CD4-positive, CD25-positive, alpha-beta regulatory T cell (primary cell): ENCODE data around the gene UNC80. TPM values are rescaled to one million over a fixed set of nuclear protein-coding genes. Genes with fewer than 3 reads are reported as not detected.

Source experiments
- ATAC-seq, 2 donors: fragments of 150-1000 bp; cut with Tn5 transposase; one replicate each; pipeline ENCODE4 v1.10.0; 2021; ENCODE audit warnings: low read depth in 2 of 2, moderate number of reproducible peaks in 2 of 2, moderate library complexity in 1 of 2
- DNase-seq, 3 donors: peaks; one replicate each; pipeline versions ENCODE4 v3.0.0 to v3.0.0-alpha.2; 2012 to 2022; ENCODE audit warnings: mixed read lengths in 1 of 3
- H3K27ac ChIP-seq: one replicate; pipeline ENCODE4 v1.7.0; 2013; ENCODE audit warnings: mild to moderate bottlenecking, low read length; ENCODE audit not compliant: insufficient read depth, poor library complexity, severe bottlenecking
- H3K27me3 ChIP-seq: one replicate; pipeline ENCODE4 v1.7.0; 2013; ENCODE audit warnings: low read length; ENCODE audit not compliant: control insufficient read depth, insufficient read depth
- H3K36me3 ChIP-seq: one replicate; pipeline ENCODE4 v1.7.0; 2013; ENCODE audit warnings: mild to moderate bottlenecking, low read length, moderate library complexity; ENCODE audit not compliant: control insufficient read depth, insufficient read depth
- H3K4me1 ChIP-seq: 2 replicates; pipeline ENCODE4 v1.7.0; 2013; ENCODE audit warnings: mild to moderate bottlenecking, low read length; ENCODE audit not compliant: insufficient read depth, control insufficient read depth, poor library complexity, severe bottlenecking
- H3K4me3 ChIP-seq: one replicate; pipeline ENCODE4 v1.7.0; 2013; ENCODE audit warnings: low read depth, mild to moderate bottlenecking, low read length, moderate library complexity
- H3K9me3 ChIP-seq, 2 experiments: 1 replicate in 1 of 2; 2 replicates in 1 of 2; pipeline ENCODE4 v1.7.0; 2013; ENCODE audit warnings: low read length in 2 of 2, mild to moderate bottlenecking in 1 of 2, moderate library complexity in 1 of 2; ENCODE audit not compliant: control insufficient read depth in 2 of 2
- H3K27ac Mint-ChIP-seq, 3 donors: one replicate each; pipeline ENCODE4 v1.8.0; 2020 to 2022; ENCODE audit warnings: mild to moderate bottlenecking in 3 of 3, mixed read lengths in 3 of 3, moderate library complexity in 2 of 3
- H3K27me3 Mint-ChIP-seq: one replicate; pipeline ENCODE4 v1.8.0; 2022; ENCODE audit warnings: mild to moderate bottlenecking, mixed read lengths
- H3K36me3 Mint-ChIP-seq: one replicate; pipeline ENCODE4 v1.8.0; 2020; ENCODE audit warnings: mixed read lengths
- H3K4me1 Mint-ChIP-seq, 4 donors: one replicate each; pipeline ENCODE4 v1.8.0; 2020 to 2022; ENCODE audit warnings: mixed read lengths in 4 of 4, mild to moderate bottlenecking in 1 of 4
- H3K4me3 Mint-ChIP-seq, 4 donors: one replicate each; pipeline ENCODE4 v1.8.0; 2020 to 2022; ENCODE audit warnings: mild to moderate bottlenecking in 4 of 4, mixed read lengths in 4 of 4, moderate library complexity in 3 of 4
- H3K9me3 Mint-ChIP-seq, 7 donors: one replicate each; pipeline ENCODE4 v1.8.0; 2020 to 2022; ENCODE audit warnings: mixed read lengths in 7 of 7, mild to moderate bottlenecking in 3 of 7, moderate library complexity in 2 of 7
- polyA plus RNA-seq, 4 donors: library from polyadenylated mRNA; unstranded; fragments of 300-500 nt; fragmentation: Illumina TruSeq; gene quantifications; one replicate each; pipeline ENCODE4 v1.2.3, GENCODE V29; 2021
- total RNA-seq: library from RNA; stranded (reverse); gene quantifications from one replicate; pipeline ENCODE4 v1.2.3, GENCODE V29; 2022

UNC80 gene
- total RNA-seq (not detected), polyA plus RNA-seq (not detected)

- Histone ChIP-seq H3K36me3 (no peaks in the 10 kb centered on the region), H3K27me3 (peaks cover 9% of the 10 kb centered on the region), H3K9me3 (no peaks in the 10 kb centered on the region), H3K27ac (no peak within 1 kb of the TSS), H3K4me1 (no peaks in the 10 kb centered on the region), H3K4me3 (no peak within 1 kb of the TSS)
- Mint-ChIP-seq H3K27me3 (peaks cover 34% of the 10 kb centered on the region), H3K27ac (no peak within 1 kb of the TSS), H3K4me1 (peaks cover 0 to 3% (median 1%) of the 10 kb centered on the region in 4 donors), H3K9me3 (peaks cover 0 to 7% (median 4%) of the 10 kb centered on the region in 7 donors), H3K4me3 (peak within 1 kb of the TSS in 1 of 4 donors; percentile 5), H3K36me3 (no peaks in the 10 kb centered on the region)
- DNase-seq (no peak), ATAC-seq (no peak)
Measured at GRCh38 chr2:209771474-209772289, at the start of gene UNC80. TSS of gene UNC80 (plus strand) at chr2:209771832. CDS start at chr2:209772073, 241 bp downstream.

GRCh38 chr2:209726311-209726710 lies 45.3 kb upstream of the UNC80 start:
- Mint-ChIP-seq H3K4me1 (no peaks in the 10 kb centered on the region), H3K27ac (no peak overlapping the region), H3K27me3 (no peaks in the 10 kb centered on the region), H3K4me3 (no peak overlapping the region), H3K36me3 (no peaks in the 10 kb centered on the region), H3K9me3 (peaks cover 0 to 2% (median 0%) of the 10 kb centered on the region in 7 donors)
- no peaks in the 10 kb centered on the region for H3K9me3 ChIP-seq
- no peaks in the 10 kb centered on the region for H3K27me3 ChIP-seq
- H3K27ac ChIP-seq, result no peak overlapping the region
- H3K4me1 ChIP-seq, result no peaks in the 10 kb centered on the region
- no peak overlapping the region for H3K4me3 ChIP-seq
- H3K36me3 ChIP-seq, result no peaks in the 10 kb centered on the region
- ATAC-seq (no peak), DNase-seq (no peak)

- no peaks in the 10 kb centered on the region for H3K27me3 ChIP-seq
- DNase-seq (no peak), ATAC-seq (no peak)
- H3K4me3 ChIP-seq, result no peak overlapping the region
- Mint-ChIP-seq H3K27me3 (no peaks in the 10 kb centered on the region), H3K9me3 (peaks cover 0 to 2% (median 0%) of the 10 kb centered on the region in 7 donors), H3K27ac (no peak overlapping the region), H3K36me3 (no peaks in the 10 kb centered on the region), H3K4me3 (no peak overlapping the region), H3K4me1 (no peaks in the 10 kb centered on the region)
- H3K27ac ChIP-seq, result no peak overlapping the region
- H3K36me3 ChIP-seq, result no peaks in the 10 kb centered on the region
- no peaks in the 10 kb centered on the region for H3K4me1 ChIP-seq
- H3K9me3 ChIP-seq, result no peaks in the 10 kb centered on the region
Measured at GRCh38 chr2:209727077-209727476, 44.6 kb upstream of the UNC80 start.

- Mint-ChIP-seq H3K27me3 (no peaks in the 10 kb centered on the region), H3K36me3 (no peaks in the 10 kb centered on the region), H3K4me3 (no peak overlapping the region), H3K9me3 (no peaks in the 10 kb centered on the region), H3K4me1 (no peaks in the 10 kb centered on the region), H3K27ac (no peak overlapping the region)
- no peak overlapping the region for H3K27ac ChIP-seq
- ATAC-seq (no peak), DNase-seq (no peak)
- H3K27me3 ChIP-seq, result no peaks in the 10 kb centered on the region
- H3K36me3 ChIP-seq, result no peaks in the 10 kb centered on the region
- H3K4me3 ChIP-seq, result no peak overlapping the region
- no peaks in the 10 kb centered on the region for H3K4me1 ChIP-seq
- no peaks in the 10 kb centered on the region for H3K9me3 ChIP-seq
Measured at GRCh38 chr2:209734805-209735204, 36.8 kb upstream of the UNC80 start.

GRCh38 chr2:209741953-209742352 lies 29.7 kb upstream of the UNC80 start:
- H3K27me3 ChIP-seq, result no peaks in the 10 kb centered on the region
- no peaks in the 10 kb centered on the region for H3K36me3 Mint-ChIP-seq
- H3K4me1 Mint-ChIP-seq, result no peaks in the 10 kb centered on the region
- H3K9me3 ChIP-seq, result no peaks in the 10 kb centered on the region
- H3K9me3 Mint-ChIP-seq, result peaks cover 0 to 4% (median 0%) of the 10 kb centered on the region in 7 donors
- DNase-seq (no peak), ATAC-seq (no peak)
- H3K27ac ChIP-seq, result no peak overlapping the region
- H3K4me1 ChIP-seq, result no peaks in the 10 kb centered on the region
- H3K36me3 ChIP-seq, result no peaks in the 10 kb centered on the region
- no peak overlapping the region for H3K27ac Mint-ChIP-seq
- no peak overlapping the region for H3K4me3 Mint-ChIP-seq
- no peaks in the 10 kb centered on the region for H3K27me3 Mint-ChIP-seq
- H3K4me3 ChIP-seq, result no peak overlapping the region

- H3K27ac Mint-ChIP-seq, result no peak overlapping the region
- Histone ChIP-seq H3K4me1 (no peaks in the 10 kb centered on the region), H3K27me3 (no peaks in the 10 kb centered on the region), H3K36me3 (no peaks in the 10 kb centered on the region), H3K27ac (no peak overlapping the region), H3K4me3 (no peak overlapping the region), H3K9me3 (no peaks in the 10 kb centered on the region)
- H3K27me3 Mint-ChIP-seq, result no peaks in the 10 kb centered on the region
- no peaks in the 10 kb centered on the region for H3K36me3 Mint-ChIP-seq
- H3K4me1 Mint-ChIP-seq, result no peaks in the 10 kb centered on the region
- H3K9me3 Mint-ChIP-seq, result peaks cover 0 to 5% (median 0%) of the 10 kb centered on the region in 7 donors
- DNase-seq (no peak), ATAC-seq (no peak)
- H3K4me3 Mint-ChIP-seq, result no peak overlapping the region
Measured at GRCh38 chr2:209753020-209753419, 18.6 kb upstream of the UNC80 start.

- Histone ChIP-seq H3K36me3 (no peaks in the 10 kb centered on the region), H3K4me1 (no peaks in the 10 kb centered on the region), H3K27ac (no peak overlapping the region), H3K9me3 (no peaks in the 10 kb centered on the region), H3K27me3 (no peaks in the 10 kb centered on the region), H3K4me3 (no peak overlapping the region)
- Mint-ChIP-seq H3K27me3 (no peaks in the 10 kb centered on the region), H3K36me3 (no peaks in the 10 kb centered on the region), H3K27ac (peak overlapping the region in 1 of 3 donors; percentile 17), H3K4me1 (no peaks in the 10 kb centered on the region), H3K9me3 (peaks cover 0 to 8% (median 1%) of the 10 kb centered on the region in 7 donors), H3K4me3 (no peak overlapping the region)
- no peak for DNase-seq
- no peak for ATAC-seq
Measured at GRCh38 chr2:209757163-209757562, 14.5 kb upstream of the UNC80 start.

- DNase-seq (no peak), ATAC-seq (no peak)
- Histone ChIP-seq H3K4me3 (no peak overlapping the region), H3K4me1 (no peaks in the 10 kb centered on the region), H3K27ac (no peak overlapping the region), H3K27me3 (no peaks in the 10 kb centered on the region), H3K36me3 (no peaks in the 10 kb centered on the region), H3K9me3 (no peaks in the 10 kb centered on the region)
- no peak overlapping the region for H3K27ac Mint-ChIP-seq
- H3K9me3 Mint-ChIP-seq, result peaks cover 0 to 5% (median 3%) of the 10 kb centered on the region in 7 donors
- no peak overlapping the region for H3K4me3 Mint-ChIP-seq
- no peaks in the 10 kb centered on the region for H3K4me1 Mint-ChIP-seq
- H3K27me3 Mint-ChIP-seq, result no peaks in the 10 kb centered on the region
- H3K36me3 Mint-ChIP-seq, result no peaks in the 10 kb centered on the region
Measured at GRCh38 chr2:209761566-209761965, 10.1 kb upstream of the UNC80 start.
